Measurements from ENCODE around the gene CENATAC.

- no peak for TF ChIP-seq CTCF (IDR thresholded peaks at IDR 0.05; ENCODE audit: poor library complexity)
- TF ChIP-seq EZH2 (IDR thresholded peaks at IDR 0.05; ENCODE audit: borderline replicate concordance), result no peak
Measured at GRCh38 chr11:118971646-118972045, 26.3 kb upstream of the CENATAC start, which contains the start of gene FOXR1.

Measured in hepatocyte (in vitro differentiated cells).